PC-3 (cell line): Measurements from ENCODE around the gene CASTOR1. TPM values are rescaled to one million over a fixed set of nuclear protein-coding genes. Genes with fewer than 3 reads are reported as not detected.

Experiments
- ATAC-seq: fragments of 200-7000 bp; cut with Tn5 transposase; 2 replicates; pipeline ENCODE4 v1.9.1; 2020; ENCODE audit warnings: mild to moderate bottlenecking, moderate library complexity
- BruUV-seq: library from RNA; stranded (reverse); fragments of 400-500 nt; replicated peaks from 2 replicates; lab custom pipeline; 2021; lab: Mats Ljungman, UMichigan
- CTCF ChIA-PET: fragments of 300-600 bp; sonication (Branson Sonifier 250); formaldehyde crosslinking; loops from one replicate; lab custom pipeline; 2022; ENCODE audit warnings: antibody characterized with exemption; lab: Charles Lee
- POLR2A ChIA-PET: fragments of 300-600 bp; sonication (Branson Sonifier 250); formaldehyde crosslinking; loops from one replicate; lab custom pipeline; 2022; ENCODE audit warnings: antibody characterized with exemption; ENCODE audit not compliant: unreplicated experiment; lab: Charles Lee
- DNase-seq: peaks from one replicate; pipeline ENCODE4 v3.0.0-alpha.2; 2015
- H2AFZ ChIP-seq: fragments of 300-600 bp; sonication (generic); 2 replicates; pipeline ENCODE4 v1.6.0; 2016; ENCODE audit warnings: antibody characterized with exemption, low read length
- H3F3A ChIP-seq: fragments of 300-600 bp; sonication (generic); one replicate; pipeline ENCODE4 v1.6.0; 2017; ENCODE audit warnings: antibody characterized with exemption, low read length, control low read depth, mild to moderate bottlenecking; ENCODE audit not compliant: unreplicated experiment
- H3K27ac ChIP-seq: fragments of 300-600 bp; sonication (generic); 2 replicates; pipeline ENCODE4 v1.5.1; 2016; ENCODE audit warnings: mild to moderate bottlenecking, low read length
- H3K27me3 ChIP-seq: fragments of 300-600 bp; sonication (generic); 2 replicates; pipeline ENCODE4 v1.6.1; 2016; ENCODE audit warnings: low read length, mixed read lengths
- H3K36me3 ChIP-seq: fragments of 300-600 bp; sonication (generic); 2 replicates; pipeline ENCODE4 v1.6.1; 2016; ENCODE audit warnings: low read depth, mixed run types, low read length, mixed read lengths
- H3K4me1 ChIP-seq: fragments of 300-600 bp; sonication (generic); 2 replicates; pipeline ENCODE4 v1.5.1; 2016; ENCODE audit warnings: low read length; ENCODE audit not compliant: insufficient read depth
- H3K4me2 ChIP-seq: fragments of 300-600 bp; sonication (generic); 2 replicates; pipeline ENCODE4 v1.6.0; 2016; ENCODE audit warnings: low read length
- H3K4me3 ChIP-seq: fragments of 300-600 bp; sonication (generic); 2 replicates; pipeline ENCODE4 v1.5.1; 2016; ENCODE audit warnings: mild to moderate bottlenecking, low read length, mixed read lengths
- H3K79me2 ChIP-seq: fragments of 300-600 bp; sonication (generic); 2 replicates; pipeline ENCODE4 v1.6.1; 2017; ENCODE audit warnings: low read length, mixed read lengths
- H3K9ac ChIP-seq: fragments of 300-600 bp; sonication (generic); 2 replicates; pipeline ENCODE4 v1.6.0; 2016; ENCODE audit warnings: mild to moderate bottlenecking, low read length
- H3K9me2 ChIP-seq: fragments of 300-600 bp; sonication (generic); replicated peaks from 2 replicates; pipeline ENCODE4 v1.6.1; 2016; ENCODE audit warnings: mixed run types, low read length, mixed read lengths
- H3K9me3 ChIP-seq: fragments of 300-600 bp; sonication (generic); 2 replicates; pipeline ENCODE4 v1.6.1; 2016; ENCODE audit warnings: low read length, mixed read lengths
- H4K20me1 ChIP-seq: fragments of 300-600 bp; sonication (generic); 2 replicates; pipeline ENCODE4 v1.6.1; 2016; ENCODE audit warnings: low read length, mixed read lengths
- EZH2 ChIP-seq: fragments of 300-600 bp; sonication (generic); IDR thresholded peaks from one replicate; pipeline ENCODE4 v1.6.1; 2017; ENCODE audit warnings: antibody characterized with exemption, mild to moderate bottlenecking, low read length; ENCODE audit not compliant: unreplicated experiment
- EZH2phosphoT487 ChIP-seq: fragments of 300-600 bp; sonication (generic); IDR thresholded peaks from 2 replicates; pipeline ENCODE4 v1.6.1; 2018; ENCODE audit warnings: mild to moderate bottlenecking, antibody characterized with exemption, low read length, borderline replicate concordance
- intact Hi-C: fragments of 100-400 bp; cut with micrococcal nuclease; formaldehyde crosslinking; loops from 2 replicates; pipeline ENCODE4 v1.9.0; 2023
- total RNA-seq: library from RNA; depleted of rRNA; stranded (reverse); fragments of >200 nt; gene quantifications from 2 replicates; pipeline ENCODE4 v1.2.3, GENCODE V29; 2014
- TF ChIP-seq, protein P1 (sequence below): fragments of 300-600 bp; sonication (generic); conservative IDR thresholded peaks from 2 replicates; pipeline ENCODE4 v1.5.1; 2017; ENCODE audit warnings: antibody characterized with exemption, low read depth, mild to moderate bottlenecking, low read length

Gene CASTOR1
- total RNA-seq, 1 experiment from 2014 or later, result 4.2 TPM

DNA sequence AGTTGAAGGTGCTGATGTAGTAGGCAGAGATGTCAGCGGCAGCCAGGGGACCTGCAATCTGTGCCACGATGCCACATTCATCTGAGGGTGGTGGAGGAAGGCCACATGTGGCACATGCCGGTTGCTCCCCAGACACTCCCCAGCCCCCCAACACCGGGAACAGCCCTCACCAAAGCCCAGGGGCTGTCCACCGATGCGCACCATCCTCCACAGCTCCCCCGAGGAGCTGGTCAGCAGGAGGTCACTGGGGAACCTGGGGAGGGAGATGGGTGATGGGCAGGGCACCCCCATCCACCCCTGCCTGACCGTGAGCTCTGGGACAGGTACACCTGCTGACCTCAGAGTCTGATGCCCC lies 3.5 kb downstream of the CASTOR1 start:
- Histone ChIP-seq H3K27me3 (no peaks in the 10 kb centered on the region), H2AFZ (no peak overlapping the region), H4K20me1 (no peaks in the 10 kb centered on the region), H3K27ac (no peak overlapping the region), H3K9ac (no peak overlapping the region), H3K4me1 (peaks cover 18% of the 10 kb centered on the region), H3K4me2 (no peak overlapping the region), H3K4me3 (no peak overlapping the region), H3K9me2 (no peaks in the 10 kb centered on the region), H3K36me3 (no peaks in the 10 kb centered on the region), H3K79me2 (0 out of 2 replicates have a peak, but pooled peaks cover 3% of the 10 kb centered on the region), H3F3A (no peaks in the 10 kb centered on the region), H3K9me3 (no peaks in the 10 kb centered on the region)
- intact Hi-C loops, result loop anchor here (5.0 kb wide), 1 partner anchor 41 kb away; the partner anchor contains the start of gene TBC1D10A
- no peak for ATAC-seq
- ChIA-PET POLR2A (no interaction called here), CTCF (no interaction called here)
- DNase-seq, result no peak
- BruUV-seq, result no TSS peak
- TF ChIP-seq, protein P1, sequence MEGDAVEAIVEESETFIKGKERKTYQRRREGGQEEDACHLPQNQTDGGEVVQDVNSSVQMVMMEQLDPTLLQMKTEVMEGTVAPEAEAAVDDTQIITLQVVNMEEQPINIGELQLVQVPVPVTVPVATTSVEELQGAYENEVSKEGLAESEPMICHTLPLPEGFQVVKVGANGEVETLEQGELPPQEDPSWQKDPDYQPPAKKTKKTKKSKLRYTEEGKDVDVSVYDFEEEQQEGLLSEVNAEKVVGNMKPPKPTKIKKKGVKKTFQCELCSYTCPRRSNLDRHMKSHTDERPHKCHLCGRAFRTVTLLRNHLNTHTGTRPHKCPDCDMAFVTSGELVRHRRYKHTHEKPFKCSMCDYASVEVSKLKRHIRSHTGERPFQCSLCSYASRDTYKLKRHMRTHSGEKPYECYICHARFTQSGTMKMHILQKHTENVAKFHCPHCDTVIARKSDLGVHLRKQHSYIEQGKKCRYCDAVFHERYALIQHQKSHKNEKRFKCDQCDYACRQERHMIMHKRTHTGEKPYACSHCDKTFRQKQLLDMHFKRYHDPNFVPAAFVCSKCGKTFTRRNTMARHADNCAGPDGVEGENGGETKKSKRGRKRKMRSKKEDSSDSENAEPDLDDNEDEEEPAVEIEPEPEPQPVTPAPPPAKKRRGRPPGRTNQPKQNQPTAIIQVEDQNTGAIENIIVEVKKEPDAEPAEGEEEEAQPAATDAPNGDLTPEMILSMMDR, result no peak
- TF ChIP-seq EZH2 (no peak), EZH2phosphoT487 (no peak)

DNA sequence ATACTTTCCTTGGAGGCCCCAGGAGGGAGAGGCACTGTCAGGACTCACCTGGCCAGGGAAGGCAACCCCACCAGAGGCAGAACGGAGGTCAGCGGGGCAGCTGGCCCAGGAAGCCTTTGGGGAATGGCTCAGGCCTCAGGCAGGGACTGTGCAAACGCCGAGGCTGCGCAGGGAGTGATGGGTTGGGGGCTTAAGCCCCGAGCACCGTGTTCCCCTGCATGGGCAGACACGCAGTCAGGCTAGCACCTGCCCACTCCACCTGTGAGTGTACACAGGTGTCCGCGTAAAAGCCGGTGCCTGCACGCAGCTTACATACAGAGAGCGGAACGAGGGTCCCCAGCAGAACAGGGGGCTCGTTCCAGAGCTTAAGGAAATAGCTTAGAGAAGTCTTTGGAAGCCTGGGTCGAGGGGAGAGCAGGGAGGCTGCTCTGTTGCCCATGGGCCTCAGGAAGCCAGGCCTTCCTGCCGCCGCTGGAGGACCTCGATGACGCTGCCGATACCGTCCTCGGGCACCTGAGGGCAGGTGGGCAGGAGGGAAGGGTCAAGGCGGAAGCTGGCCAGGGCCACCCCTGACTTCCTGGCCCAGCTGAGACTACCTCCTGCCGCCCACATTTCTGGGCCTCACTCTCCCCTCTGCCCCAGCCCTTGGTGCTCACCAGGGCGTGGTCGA lies 4.0 kb downstream of the CASTOR1 start:
- POLR2A ChIA-PET, result no interaction called here
- no peaks in the 10 kb centered on the region for H3K9me2 ChIP-seq
- no peak for DNase-seq
- H3K36me3 ChIP-seq, result no peaks in the 10 kb centered on the region
- H3K4me1 ChIP-seq, result peaks cover 13% of the 10 kb centered on the region
- CTCF ChIA-PET, result no interaction called here
- H3K79me2 ChIP-seq, result 0 out of 2 replicates have a peak, but pooled peaks cover 3% of the 10 kb centered on the region
- no peaks in the 10 kb centered on the region for H3K27me3 ChIP-seq
- no peaks in the 10 kb centered on the region for H4K20me1 ChIP-seq
- no peaks in the 10 kb centered on the region for H3F3A ChIP-seq
- H3K9ac ChIP-seq, result no peak overlapping the region
- no peak overlapping the region for H3K27ac ChIP-seq
- no TSS peak for BruUV-seq
- no peak for ATAC-seq
- intact Hi-C loops, result loop anchor here (5.0 kb wide), 1 partner anchor 42 kb away; the partner anchor contains the start of gene TBC1D10A
- TF ChIP-seq EZH2, result no peak
- no peak for TF ChIP-seq EZH2phosphoT487
- TF ChIP-seq, protein P1, result no peak
- no peak overlapping the region for H3K4me2 ChIP-seq
- no peak overlapping the region for H2AFZ ChIP-seq
- no peak overlapping the region for H3K4me3 ChIP-seq
- no peaks in the 10 kb centered on the region for H3K9me3 ChIP-seq

DNA sequence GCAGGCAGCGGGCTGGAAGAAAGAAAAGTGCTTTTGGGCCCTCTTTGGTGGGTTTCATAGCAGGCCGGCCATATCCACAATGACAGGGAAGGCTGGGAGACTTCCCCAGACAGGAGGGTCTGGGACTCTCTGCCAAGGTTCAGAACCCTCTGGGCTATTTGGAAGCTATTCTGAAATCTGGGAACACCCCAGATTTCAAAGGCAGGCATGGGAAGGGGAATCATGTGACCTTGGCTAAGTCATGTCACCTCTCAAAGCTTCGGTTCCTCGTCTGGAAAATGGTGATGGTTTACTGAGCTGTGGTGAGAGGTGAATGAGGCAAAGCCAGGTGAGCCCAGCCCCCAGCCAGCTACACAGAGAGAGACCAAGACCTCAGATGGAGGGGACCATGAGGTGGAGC lies 4.6 kb downstream of the CASTOR1 start:
- Histone ChIP-seq H3K36me3 (no peaks in the 10 kb centered on the region), H3K4me3 (no peak overlapping the region), H3K4me2 (no peak overlapping the region), H2AFZ (no peak overlapping the region), H4K20me1 (no peaks in the 10 kb centered on the region), H3K27ac (no peak overlapping the region), H3K9me2 (no peaks in the 10 kb centered on the region), H3K9ac (no peak overlapping the region), H3K27me3 (no peaks in the 10 kb centered on the region), H3K9me3 (no peaks in the 10 kb centered on the region), H3K79me2 (0 out of 2 replicates have a peak, but pooled peaks cover 3% of the 10 kb centered on the region), H3F3A (no peaks in the 10 kb centered on the region), H3K4me1 (peaks cover 8% of the 10 kb centered on the region)
- POLR2A ChIA-PET, result no interaction called here
- BruUV-seq, result no TSS peak
- DNase-seq, result no peak
- TF ChIP-seq, protein P1, result no peak
- TF ChIP-seq EZH2phosphoT487 (no peak), EZH2 (no peak)
- no peak for ATAC-seq
- CTCF ChIA-PET, result no interaction called here
- intact Hi-C loops, result loop anchor here (5.0 kb wide), 1 partner anchor 43 kb away; the partner anchor contains the start of gene TBC1D10A
